IPS-11a (cell line): Measurements from ENCODE around the gene ASH1L.
"Not testable (repeated sequence)": the region's sequence is repeated elsewhere in the genome, so short reads cannot be mapped to it uniquely, and the experiment has no call there.

Experiments
- H3K4me3 ChIP-seq: one replicate; pipeline ENCODE4 v1.5.1; 2013; ENCODE audit warnings: low read depth, low read length, control low read depth

ASH1L gene

GRCh38 chr1:155562581-155563376 is at the start of gene ASH1L:
ASH1L (minus strand) TSS chr1:155562803; CDS start chr1:155521519, 41,284 bp downstream.
- peak within 1 kb of the TSS; percentile 94 for H3K4me3 ChIP-seq

GRCh38 chr1:155610257-155610647 is 47.6 kb upstream of the ASH1L start:
- peak overlapping the region; percentile 27 for H3K4me3 ChIP-seq

DNA sequence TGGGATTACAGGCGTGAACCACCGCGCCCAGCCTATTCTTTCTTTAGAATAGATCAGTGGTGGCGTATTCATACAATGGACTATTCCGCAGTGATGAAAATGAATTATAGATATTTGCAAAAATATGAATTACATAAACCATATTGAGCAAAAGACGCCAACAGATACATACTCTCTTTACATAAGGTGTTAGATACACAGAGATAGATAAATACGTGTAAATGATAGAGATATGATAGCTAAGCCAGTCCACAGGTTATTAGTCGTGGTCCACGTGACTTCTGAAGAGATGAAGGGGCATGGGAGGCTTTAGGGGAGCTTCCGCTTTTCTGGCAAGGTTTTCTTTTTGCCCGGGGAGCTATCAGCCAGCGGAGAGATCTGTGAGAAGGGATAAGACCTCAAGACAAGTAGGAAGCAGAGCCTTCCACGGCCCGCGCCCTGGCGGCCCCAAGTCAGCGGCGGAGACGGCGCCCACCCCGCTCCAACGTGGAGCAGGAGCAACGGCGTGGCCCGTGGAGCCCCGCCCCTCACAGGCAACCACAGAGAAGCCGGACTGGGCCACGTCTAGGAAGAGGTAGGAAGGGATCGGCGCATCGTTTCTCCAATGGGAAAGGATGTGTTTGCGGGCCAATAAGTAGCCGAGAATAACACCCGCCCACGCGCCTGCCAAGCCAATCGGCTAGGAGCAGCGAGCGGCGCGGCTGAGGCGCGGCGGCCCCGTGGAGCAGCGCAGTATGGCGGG is 47.1 kb upstream of the ASH1L start, which contains the start of gene MSTO1:
TSS of gene MSTO1 (plus strand) at position 704 of the 742 bp plus-strand sequence. CDS start at position 735, 31 bp downstream.
- peak within 1 kb of the TSS; percentile 55 for H3K4me3 ChIP-seq

DNA sequence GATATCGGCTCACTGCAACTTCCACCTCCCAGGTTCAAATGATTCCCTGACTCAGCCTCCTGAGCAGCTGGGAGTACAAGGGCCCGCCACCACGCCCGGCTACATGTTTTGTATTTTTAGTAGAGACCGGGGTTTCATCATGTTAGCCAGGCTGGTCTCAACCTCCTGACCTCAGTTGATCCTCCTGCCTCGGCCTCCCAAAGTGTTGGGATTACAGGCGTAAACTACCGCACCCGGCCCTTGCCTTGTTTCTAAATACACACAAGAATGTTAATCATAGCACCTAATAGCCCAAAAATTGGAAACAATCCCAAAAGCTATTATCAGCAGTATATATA is 46.3 kb upstream of the ASH1L start:
- no peak overlapping the region for H3K4me3 ChIP-seq

DNA sequence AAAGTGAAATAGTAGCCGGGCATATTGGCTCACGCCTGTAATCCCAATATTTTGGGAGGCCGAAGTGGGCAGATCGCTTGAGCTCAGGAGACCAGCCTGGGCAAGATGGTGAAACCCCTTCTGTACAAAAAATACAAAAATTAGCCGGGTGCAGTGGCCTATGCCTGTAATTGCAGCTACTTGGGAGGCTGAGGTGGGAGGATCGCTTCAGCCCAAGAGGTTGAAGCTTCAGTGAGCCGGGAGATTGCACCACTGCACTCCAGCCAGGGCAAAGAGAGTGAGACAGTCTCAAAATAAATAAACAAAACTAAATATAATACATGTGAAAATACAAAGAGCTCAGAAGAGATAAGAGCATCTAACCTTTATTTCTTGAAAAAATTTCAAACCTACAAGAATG is 45.1 kb upstream of the ASH1L start:
- H3K4me3 ChIP-seq, result no peak overlapping the region

DNA sequence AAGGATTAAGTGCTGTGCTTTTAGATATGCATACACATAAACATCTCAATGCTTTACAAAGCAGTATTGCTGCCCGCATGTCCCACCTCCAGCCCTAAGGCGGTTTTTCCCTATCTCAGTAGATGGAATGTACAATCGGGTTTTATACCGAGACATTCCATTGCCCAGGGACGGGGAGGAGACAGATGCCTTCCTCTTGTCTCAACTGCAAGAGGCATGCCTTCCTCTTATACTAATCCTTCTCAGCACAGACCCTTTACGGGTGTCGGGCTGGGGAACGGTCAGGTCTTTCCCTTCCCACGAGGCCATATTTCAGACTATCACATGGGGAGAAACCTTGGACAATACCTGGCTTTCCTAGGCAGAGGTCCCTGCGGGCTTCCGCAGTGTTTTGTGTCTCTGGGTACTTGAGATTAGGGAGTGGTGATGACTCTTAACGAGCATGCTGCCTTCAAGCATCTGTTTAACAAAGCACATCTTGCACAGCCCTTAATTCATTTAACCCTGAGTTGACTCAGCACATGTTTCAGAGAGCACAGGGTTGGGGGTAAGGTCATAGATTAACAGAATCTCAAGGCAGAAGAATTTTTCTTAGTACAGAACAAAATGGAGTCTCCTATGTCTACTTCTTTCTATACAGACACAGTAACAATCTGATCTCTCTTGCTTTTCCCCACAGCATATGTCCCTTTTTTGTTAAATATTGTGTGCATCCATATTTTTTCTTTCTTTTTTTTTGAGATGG is 37.4 kb upstream of the ASH1L start:
- H3K4me3 ChIP-seq, result not testable (repeated sequence)

DNA sequence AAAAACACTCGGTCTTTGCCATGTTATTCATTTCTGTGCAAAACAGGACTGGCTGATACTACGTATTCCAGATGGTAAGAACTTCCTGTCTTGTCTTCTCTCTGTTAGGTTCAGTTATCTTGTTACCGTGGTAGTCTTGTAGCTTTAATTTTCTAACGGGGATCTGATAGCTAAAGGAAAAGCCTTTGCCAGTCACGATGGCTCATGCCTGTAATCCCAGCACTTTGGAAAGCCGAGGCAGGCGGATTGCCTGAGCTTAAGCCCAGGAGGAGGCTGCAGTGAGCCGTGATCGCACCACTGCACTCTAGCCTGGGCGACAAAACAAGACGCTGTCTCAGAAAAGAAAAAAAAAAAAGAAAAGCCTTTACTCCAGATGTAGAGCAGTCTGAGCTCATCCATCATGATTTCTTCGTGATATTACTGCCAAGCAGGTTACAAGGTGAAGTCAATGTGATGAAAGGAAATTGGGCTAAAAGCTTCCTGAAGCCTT is 36.3 kb upstream of the ASH1L start:
- no peak overlapping the region for H3K4me3 ChIP-seq

DNA sequence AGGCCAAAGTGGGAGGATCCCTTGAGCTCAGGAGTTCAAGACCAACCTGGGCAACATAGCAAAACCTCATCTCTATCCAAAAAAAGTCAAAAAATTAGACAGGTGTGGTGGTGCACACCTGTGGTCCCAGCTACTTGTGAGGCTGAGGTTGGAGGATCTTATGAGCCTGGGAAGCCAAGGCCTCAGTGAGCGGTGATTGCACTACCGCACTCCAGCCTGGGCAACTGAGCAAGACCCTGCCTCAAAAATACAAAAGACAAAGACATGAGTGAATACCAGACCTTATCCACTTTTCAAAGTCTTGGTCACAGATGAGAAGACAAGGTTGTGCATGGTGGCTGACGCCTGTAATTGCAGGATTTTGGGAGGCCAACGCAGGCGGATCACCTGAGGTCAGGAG is 34.3 kb upstream of the ASH1L start:
- no peak overlapping the region for H3K4me3 ChIP-seq

DNA sequence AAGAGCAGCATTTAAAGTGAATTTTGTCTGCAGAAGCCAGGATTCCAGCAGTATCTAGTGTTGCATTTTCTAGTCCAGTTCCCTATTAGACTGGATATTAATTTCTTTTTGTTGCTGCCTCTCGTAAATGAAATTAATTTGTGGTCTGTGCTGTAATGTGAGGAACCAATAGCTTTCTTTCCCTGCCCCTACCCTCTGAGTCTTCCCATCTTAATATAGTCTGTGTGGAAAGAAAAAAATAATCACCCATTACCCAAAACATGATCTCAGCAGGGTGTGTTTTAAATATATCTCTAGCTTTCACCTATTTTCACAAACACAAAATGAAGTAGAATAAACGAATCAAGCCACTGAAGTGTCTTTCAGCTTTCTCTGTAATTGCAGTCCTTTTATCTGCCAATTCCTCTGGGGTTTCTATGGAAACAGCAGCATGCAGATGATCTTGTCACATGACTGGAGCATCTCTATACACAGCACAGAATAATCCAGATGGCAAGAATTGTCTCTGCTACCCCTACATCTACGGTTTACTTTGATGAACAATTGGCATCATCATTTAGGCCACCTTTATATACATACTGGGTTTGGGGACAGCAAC is 33.4 kb upstream of the ASH1L start:
- not testable (repeated sequence) for H3K4me3 ChIP-seq

- no peak overlapping the region for H3K4me3 ChIP-seq
Observed at GRCh38 chr1:155591770-155592169, 29.2 kb upstream of the ASH1L start.

DNA sequence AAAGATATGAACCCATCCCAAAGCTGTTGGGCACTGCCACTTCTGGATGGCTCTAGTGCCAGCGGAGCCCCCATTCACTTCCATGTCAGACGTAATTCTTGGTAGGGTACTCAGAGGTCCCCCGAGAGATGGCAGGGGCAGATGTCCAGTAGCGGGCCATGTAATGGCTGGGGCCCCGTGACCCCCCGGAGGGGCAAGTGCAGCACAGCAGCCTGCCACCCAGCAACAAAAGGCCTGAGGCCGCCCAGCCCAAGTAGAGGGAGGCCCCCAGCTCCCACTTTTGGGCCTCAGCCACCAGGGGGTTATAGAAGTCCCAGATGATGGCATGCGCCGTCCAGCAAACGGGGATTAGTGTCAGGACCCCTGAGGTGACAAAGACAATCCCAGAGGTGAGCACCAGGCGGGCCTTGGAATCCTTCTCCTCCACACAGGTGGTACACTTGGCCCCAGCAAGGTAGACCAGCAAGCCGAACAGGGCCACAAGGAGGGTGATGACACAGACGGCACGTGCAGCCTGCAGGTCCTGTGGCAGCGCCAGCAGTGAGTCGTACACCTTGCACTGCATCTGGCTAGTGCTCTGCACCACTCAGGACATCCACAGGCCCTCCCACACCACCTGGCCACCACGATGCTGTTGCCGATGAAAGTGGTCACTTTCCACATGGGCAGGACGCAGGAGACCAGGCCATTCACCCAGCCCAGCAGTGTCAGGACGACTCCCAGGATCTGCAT is 28.1 kb upstream of the ASH1L start:
- H3K4me3 ChIP-seq, result not testable (repeated sequence)

GRCh38 chr1:155589282-155589681 is 26.7 kb upstream of the ASH1L start:
- H3K4me3 ChIP-seq, result not testable (repeated sequence)

DNA sequence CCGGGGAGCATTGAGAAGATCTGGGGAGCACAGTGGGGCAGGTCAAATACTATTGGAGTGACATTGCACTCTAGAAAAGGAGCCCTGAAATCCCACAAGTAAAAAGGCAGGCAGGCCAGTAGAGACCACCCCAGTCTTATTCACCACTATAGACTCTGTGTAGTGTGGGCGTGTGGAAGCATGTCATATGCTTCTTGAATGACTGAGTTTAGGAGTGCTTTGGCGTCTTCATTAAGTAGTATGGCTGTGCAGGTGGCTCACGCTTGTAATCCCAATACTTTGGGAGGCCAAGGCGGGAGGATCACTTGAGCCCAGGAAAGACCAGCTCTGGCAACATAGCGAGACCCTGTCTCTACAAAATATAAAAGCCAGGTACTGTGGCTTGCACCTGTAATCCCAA is 21.2 kb upstream of the ASH1L start:
- not testable (repeated sequence) for H3K4me3 ChIP-seq

- H3K4me3 ChIP-seq, result not testable (repeated sequence)
Observed at GRCh38 chr1:155575608-155576007, 13.0 kb upstream of the ASH1L start.

GRCh38 chr1:155574077-155574476 is 11.5 kb upstream of the ASH1L start:
- no peak overlapping the region for H3K4me3 ChIP-seq

- H3K4me3 ChIP-seq, result no peak overlapping the region
Observed at GRCh38 chr1:155570593-155570990, 8.0 kb upstream of the ASH1L start.

GRCh38 chr1:155569988-155570592 is 7.5 kb upstream of the ASH1L start:
- H3K4me3 ChIP-seq, result no peak overlapping the region

DNA sequence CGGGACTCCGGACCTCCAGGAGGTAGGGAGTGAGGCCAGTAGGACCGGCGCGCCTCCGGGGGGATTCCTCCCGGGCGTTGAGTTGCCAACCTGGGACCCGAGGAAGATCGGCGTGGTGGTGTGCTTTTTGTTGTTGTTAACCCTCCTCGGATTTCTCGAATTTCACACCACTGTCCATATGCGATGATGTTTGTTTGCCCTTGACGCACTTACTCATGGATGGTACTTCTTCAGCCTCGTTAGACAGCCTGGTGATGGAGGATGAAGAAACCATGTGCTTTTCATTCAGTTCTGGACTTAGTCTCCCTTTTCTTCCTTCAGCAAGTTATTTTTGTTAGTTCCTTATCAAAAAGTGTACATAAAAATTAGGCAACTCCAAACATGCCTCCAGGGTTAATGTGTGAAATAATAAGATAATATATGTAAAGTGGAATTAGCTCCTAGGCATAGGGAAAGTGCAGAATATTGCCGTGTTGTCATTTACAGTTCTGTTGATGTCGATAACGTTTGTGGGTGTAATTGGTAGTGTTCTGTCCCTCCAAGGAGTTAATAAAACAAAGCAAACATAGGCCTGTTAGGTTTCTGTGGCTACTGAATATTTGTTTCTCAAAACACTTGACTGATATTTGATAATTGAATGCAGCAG is 897 bp upstream of the ASH1L start:
- peak overlapping the region; percentile 94 for H3K4me3 ChIP-seq

DNA sequence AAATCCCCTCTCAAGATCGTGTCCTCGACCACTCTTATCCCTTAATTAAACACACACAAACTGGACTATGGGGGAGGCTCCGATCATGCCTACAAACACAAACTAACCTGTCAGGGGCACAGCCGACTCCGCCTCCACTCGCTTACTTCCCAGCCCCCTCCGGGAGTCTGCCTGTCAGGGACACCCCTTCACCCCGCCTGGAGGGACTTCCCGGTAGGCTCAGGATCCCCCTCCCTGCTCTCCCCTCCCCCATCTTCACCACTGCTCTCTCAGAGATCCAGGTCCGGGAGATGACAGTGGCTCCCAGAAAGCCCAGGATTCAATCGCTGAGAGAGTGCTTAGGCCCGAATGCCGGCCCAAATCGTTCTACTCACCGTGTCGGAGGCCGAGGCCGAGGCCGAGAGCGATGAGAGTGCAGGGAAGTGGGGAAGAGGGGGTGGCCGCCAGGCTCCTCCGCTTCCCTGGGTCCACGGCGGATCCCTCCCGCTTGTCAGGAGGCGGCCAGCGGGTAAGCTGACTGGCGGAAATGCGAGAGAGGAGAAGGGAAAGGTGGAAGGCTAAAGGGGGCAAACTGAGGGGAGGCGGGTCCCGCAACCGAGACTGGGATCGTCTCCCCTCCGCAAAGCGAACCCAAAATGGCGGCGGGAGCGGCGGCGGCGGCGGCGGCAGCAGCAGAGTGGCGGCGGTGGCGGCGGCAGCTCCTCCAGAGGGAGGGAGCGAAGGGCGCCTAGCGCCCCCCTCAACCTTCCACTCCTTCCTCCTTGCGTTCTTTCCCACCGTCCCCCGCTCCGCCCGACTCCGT is 623 bp downstream of the ASH1L start:
- H3K4me3 ChIP-seq, result peak overlapping the region; percentile 94
